ENCODE results near the gene ODAD3. TPM values are rescaled to one million over a fixed set of nuclear protein-coding genes. Genes with fewer than 3 reads are reported as not detected.

The ODAD3 gene
- total and polyA plus RNA-seq, 2 of the 13 experiments (the other 11 are each of a cell fraction or from before 2014, with no cell fraction given), result 0.04 to 0.08 TPM

GRCh38 chr19:11482384-11483050, 47.6 kb upstream of the ODAD3 start (continued):
- TF ChIP-seq, protein P1, sequence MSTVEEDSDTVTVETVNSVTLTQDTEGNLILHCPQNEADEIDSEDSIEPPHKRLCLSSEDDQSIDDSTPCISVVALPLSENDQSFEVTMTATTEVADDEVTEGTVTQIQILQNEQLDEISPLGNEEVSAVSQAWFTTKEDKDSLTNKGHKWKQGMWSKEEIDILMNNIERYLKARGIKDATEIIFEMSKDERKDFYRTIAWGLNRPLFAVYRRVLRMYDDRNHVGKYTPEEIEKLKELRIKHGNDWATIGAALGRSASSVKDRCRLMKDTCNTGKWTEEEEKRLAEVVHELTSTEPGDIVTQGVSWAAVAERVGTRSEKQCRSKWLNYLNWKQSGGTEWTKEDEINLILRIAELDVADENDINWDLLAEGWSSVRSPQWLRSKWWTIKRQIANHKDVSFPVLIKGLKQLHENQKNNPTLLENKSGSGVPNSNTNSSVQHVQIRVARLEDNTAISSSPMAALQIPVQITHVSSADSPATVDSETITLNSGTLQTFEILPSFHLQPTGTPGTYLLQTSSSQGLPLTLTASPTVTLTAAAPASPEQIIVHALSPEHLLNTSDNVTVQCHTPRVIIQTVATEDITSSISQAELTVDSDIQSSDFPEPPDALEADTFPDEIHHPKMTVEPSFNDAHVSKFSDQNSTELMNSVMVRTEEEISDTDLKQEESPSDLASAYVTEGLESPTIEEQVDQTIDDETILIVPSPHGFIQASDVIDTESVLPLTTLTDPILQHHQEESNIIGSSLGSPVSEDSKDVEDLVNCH (CRISPR knock-in tag; IDR thresholded peaks at IDR 0.05), result no peak
- TF ChIP-seq ZEB1 (IDR thresholded peaks at IDR 0.05; ENCODE audit: insufficient replicate concordance, low read depth) (no peak), CAMTA2 (CRISPR knock-in tag; IDR thresholded peaks at IDR 0.05; ENCODE audit: borderline replicate concordance) (peak; percentile 73; the same call in 1 of the 2 replicates), ZSCAN21 (CRISPR knock-in tag; IDR thresholded peaks at IDR 0.05; ENCODE audit: borderline replicate concordance) (peak; percentile 74; the same call in 1 of the 2 replicates), FOXK1 (CRISPR knock-in tag; IDR thresholded peaks at IDR 0.05; ENCODE audit: borderline replicate concordance, low read depth) (no peak), SIN3A (IDR thresholded peaks at IDR 0.05; ENCODE audit: borderline replicate concordance, low read depth, low read length) (no peak), SRF (IDR thresholded peaks at IDR 0.05; ENCODE audit: low read depth, low read length) (no peak), ZNF768 (CRISPR knock-in tag; IDR thresholded peaks at IDR 0.05) (peak; percentile 77), HNF4G (IDR thresholded peaks at IDR 0.05; ENCODE audit: borderline replicate concordance, low read depth, low read length) (no peak), HNF4G (CRISPR knock-in tag; IDR thresholded peaks at IDR 0.05; ENCODE audit: borderline replicate concordance, low read depth) (no peak), KMT2A (CRISPR knock-in tag; IDR thresholded peaks at IDR 0.05) (no peak; the same call in 1 of the 2 replicates), BHLHE40 (IDR thresholded peaks at IDR 0.05; ENCODE audit: low read length) (peak; percentile 98), PBX2 (CRISPR knock-in tag; IDR thresholded peaks at IDR 0.05) (no peak), ZSCAN5A (CRISPR knock-in tag; IDR thresholded peaks at IDR 0.05; ENCODE audit: borderline replicate concordance) (peak; percentile 77; the same call in 1 of the 2 replicates), NFAT5 (CRISPR knock-in tag; IDR thresholded peaks at IDR 0.05) (peak; percentile 87), FLYWCH1 (CRISPR knock-in tag; IDR thresholded peaks at IDR 0.05) (peak; percentile 80; the same call in 1 of the 2 replicates)
- TF ChIP-seq, protein P2, sequence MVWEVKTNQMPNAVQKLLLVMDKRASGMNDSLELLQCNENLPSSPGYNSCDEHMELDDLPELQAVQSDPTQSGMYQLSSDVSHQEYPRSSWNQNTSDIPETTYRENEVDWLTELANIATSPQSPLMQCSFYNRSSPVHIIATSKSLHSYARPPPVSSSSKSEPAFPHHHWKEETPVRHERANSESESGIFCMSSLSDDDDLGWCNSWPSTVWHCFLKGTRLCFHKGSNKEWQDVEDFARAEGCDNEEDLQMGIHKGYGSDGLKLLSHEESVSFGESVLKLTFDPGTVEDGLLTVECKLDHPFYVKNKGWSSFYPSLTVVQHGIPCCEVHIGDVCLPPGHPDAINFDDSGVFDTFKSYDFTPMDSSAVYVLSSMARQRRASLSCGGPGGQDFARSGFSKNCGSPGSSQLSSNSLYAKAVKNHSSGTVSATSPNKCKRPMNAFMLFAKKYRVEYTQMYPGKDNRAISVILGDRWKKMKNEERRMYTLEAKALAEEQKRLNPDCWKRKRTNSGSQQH (CRISPR knock-in tag; IDR thresholded peaks at IDR 0.05; ENCODE audit: low read depth), result 0 out of 2 replicates have a peak, but pooled peaks have one; percentile 31
